ENCODE data around the gene MFSD6L.

MFSD6L gene

GRCh38 chr17:8791248-8791909 is 7.8 kb downstream of the MFSD6L start:
- no peak for DNase-seq

GRCh38 chr17:8789743-8790142 is 9.4 kb downstream of the MFSD6L start:
- no peak for DNase-seq

GRCh38 chr17:8788998-8789397 is 10.2 kb downstream of the MFSD6L start:
- DNase-seq: no peak

- DNase-seq: peak; percentile 56
Measured at GRCh38 chr17:8785547-8786413, 13.4 kb downstream of the MFSD6L start.

GRCh38 chr17:8782176-8782575 is 17.0 kb downstream of the MFSD6L start:
- no peak for DNase-seq

DNA sequence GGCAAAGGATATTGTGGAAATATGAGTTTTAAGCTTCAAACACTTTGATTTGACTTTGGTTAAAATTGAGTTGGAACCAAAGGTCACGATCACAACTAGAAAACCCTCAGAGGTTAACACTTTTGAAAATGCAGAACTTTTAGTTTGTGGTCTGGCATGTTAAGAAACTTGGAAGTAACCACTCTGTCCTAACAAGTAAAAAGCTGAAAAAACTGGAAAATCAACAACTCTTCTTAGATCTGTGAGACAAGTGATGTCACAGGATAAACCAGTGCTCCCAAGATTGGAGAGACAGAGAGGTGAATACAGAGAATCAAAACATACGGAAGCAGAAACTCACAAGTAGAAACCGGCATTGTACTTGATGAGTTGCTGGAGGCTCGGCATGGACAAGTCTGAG is 17.4 kb downstream of the MFSD6L start:
- no peak for DNase-seq

DNA sequence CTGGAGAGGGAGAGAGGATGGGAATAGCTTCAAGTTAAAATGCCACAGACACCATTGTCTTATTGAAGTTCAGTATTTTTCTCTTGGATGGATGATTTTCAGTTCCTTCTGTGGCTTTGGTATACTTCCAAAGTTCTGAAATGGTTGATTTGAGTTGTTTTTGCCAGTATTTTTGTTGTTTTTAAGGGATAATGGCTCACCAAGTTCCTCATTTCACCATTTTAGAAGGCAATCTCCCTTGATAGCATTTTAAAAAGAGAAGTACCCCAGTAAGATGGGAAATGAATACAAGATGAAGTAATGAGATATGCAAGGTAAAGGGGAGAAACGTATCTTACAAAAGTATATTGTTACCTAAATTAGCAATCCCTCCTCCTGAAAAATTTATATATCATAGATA is 22.3 kb downstream of the MFSD6L start:
- DNase-seq: no peak

DNA sequence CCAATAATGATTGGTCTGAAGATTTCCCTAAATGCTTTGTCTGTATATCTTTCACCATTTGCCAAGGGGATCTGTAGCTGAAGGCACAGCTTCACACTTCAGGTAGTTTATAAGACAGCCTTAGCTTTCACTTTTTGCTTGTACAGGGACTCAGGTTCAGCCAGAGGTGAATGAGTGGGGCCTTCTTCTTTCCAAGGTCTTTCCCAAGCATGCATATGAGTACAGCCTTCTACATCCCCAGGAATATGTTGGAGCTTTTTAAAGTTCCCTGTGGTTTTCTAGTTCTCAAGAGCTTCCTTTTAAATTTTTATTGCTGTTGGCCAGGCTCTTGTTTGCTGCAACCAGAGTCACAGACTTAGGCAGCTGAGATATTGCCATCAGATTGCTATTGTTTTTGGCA is 22.9 kb downstream of the MFSD6L start:
- DNase-seq: no peak

DNA sequence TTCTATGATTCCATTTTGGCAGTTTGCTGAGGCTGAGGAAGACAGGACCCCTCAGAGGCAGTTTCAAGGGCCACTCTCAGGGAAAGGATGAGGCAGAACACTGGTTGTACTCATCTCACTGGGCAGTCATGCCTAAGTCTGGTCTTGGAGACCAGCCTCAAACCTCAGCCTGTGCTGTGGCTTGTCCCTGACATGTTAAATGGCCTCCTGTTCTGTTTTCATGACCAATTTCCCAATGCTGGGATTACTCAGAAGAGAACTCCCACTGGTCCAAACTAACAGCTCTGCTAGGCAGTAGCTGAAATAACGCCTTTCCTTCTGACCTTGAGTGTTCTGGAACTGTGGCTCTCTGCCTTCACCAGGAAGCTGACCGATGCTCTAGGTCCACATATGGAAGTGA is 32.4 kb downstream of the MFSD6L start:
- no peak for DNase-seq

DNA sequence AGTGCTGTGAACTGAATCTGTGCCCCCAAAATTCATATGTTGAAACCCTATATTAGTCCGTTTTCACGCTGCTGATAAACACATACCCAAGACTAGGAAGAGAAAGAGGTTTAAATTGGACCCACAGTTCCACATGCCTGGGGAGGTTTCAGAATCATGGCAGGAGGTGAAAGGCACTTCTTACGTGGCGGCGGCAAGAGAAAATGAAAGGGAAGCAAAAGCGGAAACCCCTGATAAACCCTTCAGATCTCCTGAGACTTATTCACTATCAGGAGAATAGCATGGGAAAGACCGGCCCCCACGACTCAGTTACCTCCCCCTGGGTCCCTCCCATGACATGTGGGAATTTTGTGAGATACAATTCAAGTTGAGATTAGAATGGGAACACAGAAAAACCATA is 37.2 kb downstream of the MFSD6L start:
- no peak for DNase-seq

GRCh38 chr17:8758137-8758596 is 41.0 kb downstream of the MFSD6L start, which contains the start of gene SPDYE4:
Gene SPDYE4 (minus strand): TSS chr17:8758546. CDS start chr17:8758382, 164 bp downstream.
- DNase-seq: no peak

GRCh38 chr17:8757189-8757588 is 42.0 kb downstream of the MFSD6L start:
- DNase-seq: no peak

GRCh38 chr17:8755590-8756255 is 43.4 kb downstream of the MFSD6L start:
- DNase-seq: no peak

DNA sequence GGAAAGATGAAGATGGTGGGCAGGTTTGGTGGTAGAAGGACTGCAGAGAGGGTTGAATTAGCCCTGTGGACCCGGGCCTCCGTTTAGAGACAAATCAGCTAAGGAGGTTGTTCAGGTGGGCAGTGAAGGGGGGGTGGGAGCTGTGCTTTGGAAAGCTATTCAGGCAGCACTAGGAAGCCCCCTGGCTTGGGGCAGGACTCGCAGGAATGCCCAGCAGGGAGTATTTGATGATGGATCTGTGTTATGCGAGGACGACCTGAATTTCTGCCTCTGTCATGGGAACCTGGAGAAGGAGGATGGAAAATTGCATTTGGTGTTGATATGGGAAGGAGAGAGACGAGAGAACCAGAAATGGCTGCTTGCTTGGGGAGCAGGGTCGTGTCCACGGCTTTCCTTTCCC is 44.3 kb downstream of the MFSD6L start:
- DNase-seq: no peak

- DNase-seq: no peak
Measured at GRCh38 chr17:8753976-8754440, 45.2 kb downstream of the MFSD6L start.

GRCh38 chr17:8753136-8753975 is 45.8 kb downstream of the MFSD6L start:
- DNase-seq: no peak

DNA sequence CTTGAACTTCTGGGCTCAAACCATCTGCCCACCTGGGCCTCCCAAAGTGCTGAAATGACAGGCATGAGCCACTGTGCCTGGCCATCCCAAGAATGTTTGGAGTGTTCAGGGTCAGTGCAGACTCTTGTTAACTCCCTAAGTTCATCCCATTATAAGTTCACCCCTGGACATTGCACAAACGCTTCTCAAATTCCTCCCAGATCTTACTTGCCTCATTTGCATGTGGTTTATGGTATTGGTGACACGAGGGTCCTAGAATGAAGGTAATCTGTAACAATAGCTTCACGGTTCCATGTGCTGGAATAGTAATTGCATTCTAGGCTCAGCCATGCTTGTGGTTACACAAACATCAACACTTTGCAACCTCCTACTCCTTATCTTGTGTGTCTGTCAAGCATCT is 49.5 kb downstream of the MFSD6L start:
- DNase-seq: no peak

- peak; percentile 17 for DNase-seq
Measured at GRCh38 chr17:8747742-8748141, 51.4 kb downstream of the MFSD6L start.

Measured in stimulated activated CD4-positive, alpha-beta T cell treated with anti-CD3 and anti-CD28 coated beads, Interleukin-1b, Interleukin-23, amount 100 ng/mL, for 48 hours (primary cell).